Activated CD8-positive, alpha-beta T cell treated with anti-CD3 and anti-CD28 coated beads, Interleukin-2, amount 10 ng/mL, durations not matched to agents 7 days and 5 days (primary cell): ENCODE measurements around the gene RAB3IP. TPM values are rescaled to one million over a fixed set of nuclear protein-coding genes. Genes with fewer than 3 reads are reported as not detected.

Experiments used
- ATAC-seq: fragments of 150-1000 bp; cut with Tn5 transposase; one replicate; pipeline ENCODE4 v1.10.0; 2021; ENCODE audit warnings: moderate library complexity
- CTCF ChIA-PET: fragments of 350-600 bp; sonication (Branson Sonifier 250); formaldehyde crosslinking; loops from one replicate; lab custom pipeline; 2021; ENCODE audit warnings: antibody characterized with exemption; lab: Charles Lee
- POLR2A ChIA-PET: fragments of 350-600 bp; sonication (Branson Sonifier 250); formaldehyde crosslinking; loops from one replicate; lab custom pipeline; 2021; ENCODE audit warnings: antibody characterized with exemption; lab: Charles Lee
- DNase-seq: peaks from one replicate; pipeline ENCODE4 v3.0.0-alpha.2; 2020
- H3K27ac Mint-ChIP-seq: one replicate; pipeline ENCODE4 v1.8.0; 2021; ENCODE audit warnings: mild to moderate bottlenecking, mixed read lengths
- H3K27me3 Mint-ChIP-seq: one replicate; pipeline ENCODE4 v1.8.0; 2021; ENCODE audit warnings: low read depth, mixed read lengths
- H3K36me3 Mint-ChIP-seq: one replicate; pipeline ENCODE4 v1.8.0; 2021; ENCODE audit warnings: low read depth, mixed read lengths
- H3K4me1 Mint-ChIP-seq: one replicate; pipeline ENCODE4 v1.8.0; 2021; ENCODE audit warnings: low read depth, mixed read lengths
- H3K4me3 Mint-ChIP-seq: one replicate; pipeline ENCODE4 v1.8.0; 2021; ENCODE audit warnings: mild to moderate bottlenecking, mixed read lengths
- H3K9me3 Mint-ChIP-seq: one replicate; pipeline ENCODE4 v1.8.0; 2022; ENCODE audit warnings: mixed read lengths; ENCODE audit not compliant: insufficient read depth
- total RNA-seq, 2 experiments: library from RNA; stranded (reverse); gene quantifications; one replicate each; pipeline ENCODE4 v1.2.3, GENCODE V29; 2021

Gene RAB3IP
- total RNA-seq, 2 experiments from 2014 or later, result 26.2 to 27.7 TPM

DNA sequence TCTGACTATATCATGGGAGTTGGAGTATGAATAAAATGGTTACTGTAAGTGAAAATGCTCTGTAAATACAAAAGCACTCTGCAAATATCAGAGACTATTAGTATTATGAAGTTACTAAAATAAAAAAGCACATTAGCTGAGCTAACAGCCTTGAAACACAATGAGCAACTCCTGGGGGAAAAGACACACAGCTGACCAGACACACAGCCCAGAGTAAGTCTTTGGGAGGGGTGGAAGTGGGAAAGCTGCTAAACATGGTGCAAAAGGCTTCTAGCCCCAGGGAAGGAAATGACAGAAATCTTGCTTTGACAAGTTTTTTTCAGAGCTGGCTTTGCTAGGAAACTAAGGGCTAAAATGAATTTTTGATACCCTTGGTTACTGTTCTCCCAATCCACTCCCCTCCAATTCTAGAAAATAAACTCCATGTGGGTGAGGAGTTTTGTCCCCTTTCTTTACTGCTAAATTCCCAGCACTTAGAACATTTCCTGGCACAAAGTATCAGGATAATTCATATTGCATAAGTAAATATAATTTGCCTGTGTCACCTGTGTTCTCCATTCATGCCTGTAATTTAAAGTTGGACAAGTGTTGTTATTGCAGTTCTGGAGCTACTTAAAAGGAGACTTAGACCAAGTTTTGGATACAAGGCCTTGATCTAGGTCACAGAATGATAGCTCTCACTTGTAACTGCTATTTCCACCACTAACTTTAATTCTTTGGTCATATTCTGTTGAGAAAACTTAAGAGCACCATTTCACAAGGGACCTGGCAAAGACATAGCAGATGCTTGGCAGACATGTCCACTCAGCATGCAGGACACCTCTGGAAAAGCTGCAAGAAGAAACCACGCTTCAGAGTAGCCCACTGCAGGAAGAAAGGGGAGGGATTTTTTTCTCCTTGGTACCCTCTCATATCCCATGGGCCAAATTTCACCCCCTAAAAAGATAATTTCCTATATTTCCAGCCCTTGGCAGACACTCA lies 19.0 kb upstream of the RAB3IP start:
- H3K27ac Mint-ChIP-seq, result no peak overlapping the region
- peaks cover 26% of the 10 kb centered on the region for H3K27me3 Mint-ChIP-seq
- DNase-seq, result no peak
- H3K36me3 Mint-ChIP-seq, result no peaks in the 10 kb centered on the region
- CTCF ChIA-PET, result no interaction called here
- no peak for ATAC-seq
- H3K4me3 Mint-ChIP-seq, result no peak overlapping the region
- no peaks in the 10 kb centered on the region for H3K9me3 Mint-ChIP-seq
- H3K4me1 Mint-ChIP-seq, result no peaks in the 10 kb centered on the region
- POLR2A ChIA-PET, result no interaction called here

GRCh38 chr12:69720750-69721149 lies 17.9 kb upstream of the RAB3IP start:
- no peaks in the 10 kb centered on the region for H3K36me3 Mint-ChIP-seq
- CTCF ChIA-PET, result no interaction called here

GRCh38 chr12:69726922-69727321 lies 11.7 kb upstream of the RAB3IP start:
- Mint-ChIP-seq H3K27ac (no peak overlapping the region), H3K9me3 (no peaks in the 10 kb centered on the region), H3K4me3 (no peak overlapping the region), H3K4me1 (no peaks in the 10 kb centered on the region), H3K36me3 (no peaks in the 10 kb centered on the region), H3K27me3 (peaks cover 23% of the 10 kb centered on the region)
- no peak for ATAC-seq
- DNase-seq, result no peak
- ChIA-PET POLR2A (no interaction called here), CTCF (no interaction called here)

More at GRCh38 chr12:69720750-69721149, 17.9 kb upstream of the RAB3IP start:
- Mint-ChIP-seq H3K27me3 (peaks cover 23% of the 10 kb centered on the region), H3K9me3 (no peaks in the 10 kb centered on the region), H3K27ac (no peak overlapping the region), H3K4me1 (no peaks in the 10 kb centered on the region), H3K4me3 (no peak overlapping the region)
- DNase-seq (no peak), ATAC-seq (no peak)
- POLR2A ChIA-PET, result no interaction called here

DNA sequence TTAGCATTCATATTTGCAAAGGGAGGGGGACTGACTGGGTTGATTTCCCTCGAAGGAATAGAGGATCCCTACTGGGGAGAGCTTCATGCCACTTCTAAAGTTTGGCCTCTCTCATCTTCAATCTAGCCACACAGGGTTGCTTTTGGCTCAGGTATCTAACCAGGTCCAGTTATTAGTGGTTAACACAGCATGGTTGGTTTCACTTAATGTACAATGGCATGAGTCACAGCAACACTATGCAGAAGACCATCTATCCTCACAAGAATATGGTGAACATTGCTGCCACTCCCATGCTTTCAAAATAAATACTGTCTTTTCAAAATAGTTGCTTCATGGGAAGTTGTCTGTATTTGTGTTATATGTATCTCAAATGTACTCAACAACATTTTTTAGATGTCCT lies 6.6 kb upstream of the RAB3IP start:
- ATAC-seq (no peak), DNase-seq (no peak)
- Mint-ChIP-seq H3K4me3 (no peak overlapping the region), H3K4me1 (no peaks in the 10 kb centered on the region), H3K27ac (no peak overlapping the region), H3K9me3 (no peaks in the 10 kb centered on the region), H3K36me3 (no peaks in the 10 kb centered on the region), H3K27me3 (peaks cover 37% of the 10 kb centered on the region)
- POLR2A ChIA-PET, result no interaction called here
- CTCF ChIA-PET, result no interaction called here

DNA sequence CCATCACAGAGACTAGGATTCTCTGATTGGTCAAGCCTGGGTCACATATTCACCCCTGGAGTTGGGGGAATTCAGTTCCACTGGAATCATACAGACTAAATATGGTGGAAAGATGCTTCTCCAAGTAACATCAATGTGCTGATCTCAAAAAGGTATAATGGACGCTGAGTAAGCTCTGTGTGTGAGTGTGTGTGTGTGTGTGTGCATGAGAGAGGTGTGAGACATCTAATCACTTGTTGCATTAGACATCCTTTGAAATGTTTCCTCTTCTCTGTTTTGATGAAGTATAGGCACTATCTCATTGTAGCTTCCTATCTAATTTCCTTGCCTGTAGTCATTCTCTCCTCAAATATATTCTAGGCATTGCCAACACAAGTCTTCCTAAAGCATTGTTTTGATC lies 5.0 kb upstream of the RAB3IP start:
- H3K4me3 Mint-ChIP-seq, result no peak overlapping the region
- H3K4me1 Mint-ChIP-seq, result peaks cover 4% of the 10 kb centered on the region
- H3K27me3 Mint-ChIP-seq, result peaks cover 38% of the 10 kb centered on the region
- no peak overlapping the region for H3K27ac Mint-ChIP-seq
- CTCF ChIA-PET, result interaction anchor here (0.7 kb wide), 1 partner anchor 9 kb away, joined by 3 read pairs; no protein-coding TSS in a partner anchor
- no peaks in the 10 kb centered on the region for H3K36me3 Mint-ChIP-seq
- ATAC-seq, result no peak
- DNase-seq, result no peak
- POLR2A ChIA-PET, result no interaction called here
- H3K9me3 Mint-ChIP-seq, result no peaks in the 10 kb centered on the region

GRCh38 chr12:69739287-69740191 lies 879 bp downstream of the RAB3IP start:
- peak overlapping the region; percentile 83 for H3K4me3 Mint-ChIP-seq
- ATAC-seq (peak; percentile 46), DNase-seq (peak; percentile 74)
- H3K9me3 Mint-ChIP-seq, result no peaks in the 10 kb centered on the region
- ChIA-PET POLR2A (interaction anchor here (0.7 to 1.1 kb wide), 2 partner anchors 47 to 504 kb away, joined by 3 read pairs; no protein-coding TSS in a partner anchor), CTCF (interaction anchor here (0.9 to 1.8 kb wide), 3 partner anchors 40 to 269 kb away, joined by 3 to 4 read pairs (median 3); partner anchors contain the start of gene FRS2)
- H3K27me3 Mint-ChIP-seq, result peaks cover 18% of the 10 kb centered on the region
- peak overlapping the region; percentile 75 for H3K27ac Mint-ChIP-seq
- no peaks in the 10 kb centered on the region for H3K36me3 Mint-ChIP-seq
- H3K4me1 Mint-ChIP-seq, result peaks cover 17% of the 10 kb centered on the region

DNA sequence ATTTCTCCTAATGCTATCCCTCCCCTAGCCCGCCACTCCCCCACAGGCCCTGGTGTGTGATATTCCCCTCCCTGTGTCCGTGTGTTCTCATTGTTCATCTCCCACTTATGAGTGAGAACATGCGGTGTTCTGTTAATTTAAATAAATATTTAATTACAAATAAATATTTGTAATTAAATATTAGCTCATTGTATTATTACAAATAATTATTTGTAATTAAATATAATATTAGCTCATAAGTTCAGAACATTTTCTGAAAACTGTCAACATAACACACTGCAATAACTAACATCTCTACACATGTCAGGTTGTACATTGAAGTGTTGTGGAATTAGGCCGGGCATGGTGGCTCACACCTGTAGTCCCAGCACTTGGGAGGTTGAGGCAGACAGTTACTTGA lies 5.4 kb downstream of the RAB3IP start:
- Mint-ChIP-seq H3K4me3 (no peak overlapping the region), H3K27me3 (no peaks in the 10 kb centered on the region), H3K27ac (no peak overlapping the region), H3K36me3 (no peaks in the 10 kb centered on the region), H3K9me3 (no peaks in the 10 kb centered on the region), H3K4me1 (peaks cover 13% of the 10 kb centered on the region)
- ATAC-seq (no peak), DNase-seq (no peak)
- ChIA-PET CTCF (no interaction called here), POLR2A (no interaction called here)

DNA sequence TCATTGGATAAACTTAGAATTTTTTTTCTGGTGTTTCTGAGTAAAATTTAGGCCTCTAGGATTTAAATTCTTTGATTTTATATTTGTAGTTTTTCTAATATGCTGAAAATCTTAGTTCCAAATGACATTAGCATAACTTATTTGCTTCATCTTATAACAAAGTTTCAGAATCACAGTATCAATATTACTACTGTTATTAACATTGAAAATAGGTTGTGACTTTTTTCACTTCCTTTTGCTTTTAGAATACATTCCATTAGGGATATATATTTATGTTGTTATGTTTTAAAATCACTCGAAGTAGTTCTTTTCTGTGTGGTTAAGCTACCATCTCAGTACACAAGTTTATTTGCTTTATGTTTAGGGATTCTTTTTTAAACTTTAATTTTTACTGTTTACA lies 12.8 kb downstream of the RAB3IP start:
- Mint-ChIP-seq H3K4me3 (no peak overlapping the region), H3K4me1 (no peaks in the 10 kb centered on the region), H3K27ac (no peak overlapping the region), H3K9me3 (no peaks in the 10 kb centered on the region), H3K27me3 (no peaks in the 10 kb centered on the region), H3K36me3 (peaks cover 13% of the 10 kb centered on the region)
- ChIA-PET POLR2A (interaction anchor here (1.1 kb wide), 1 partner anchor 491 kb away, joined by 3 read pairs; no protein-coding TSS in a partner anchor), CTCF (no interaction called here)
- no peak for DNase-seq
- no peak for ATAC-seq

- DNase-seq (no peak), ATAC-seq (no peak)
- H3K4me3 Mint-ChIP-seq, result no peak overlapping the region
- CTCF ChIA-PET, result no interaction called here
- H3K27me3 Mint-ChIP-seq, result no peaks in the 10 kb centered on the region
- H3K4me1 Mint-ChIP-seq, result peaks cover 10% of the 10 kb centered on the region
- H3K9me3 Mint-ChIP-seq, result peaks cover 16% of the 10 kb centered on the region
- H3K36me3 Mint-ChIP-seq, result peaks cover 40% of the 10 kb centered on the region
- no peak overlapping the region for H3K27ac Mint-ChIP-seq
- POLR2A ChIA-PET, result no interaction called here
These were observed 16.6 kb downstream of the RAB3IP start for GRCh38 chr12:69755302-69755701.

DNA sequence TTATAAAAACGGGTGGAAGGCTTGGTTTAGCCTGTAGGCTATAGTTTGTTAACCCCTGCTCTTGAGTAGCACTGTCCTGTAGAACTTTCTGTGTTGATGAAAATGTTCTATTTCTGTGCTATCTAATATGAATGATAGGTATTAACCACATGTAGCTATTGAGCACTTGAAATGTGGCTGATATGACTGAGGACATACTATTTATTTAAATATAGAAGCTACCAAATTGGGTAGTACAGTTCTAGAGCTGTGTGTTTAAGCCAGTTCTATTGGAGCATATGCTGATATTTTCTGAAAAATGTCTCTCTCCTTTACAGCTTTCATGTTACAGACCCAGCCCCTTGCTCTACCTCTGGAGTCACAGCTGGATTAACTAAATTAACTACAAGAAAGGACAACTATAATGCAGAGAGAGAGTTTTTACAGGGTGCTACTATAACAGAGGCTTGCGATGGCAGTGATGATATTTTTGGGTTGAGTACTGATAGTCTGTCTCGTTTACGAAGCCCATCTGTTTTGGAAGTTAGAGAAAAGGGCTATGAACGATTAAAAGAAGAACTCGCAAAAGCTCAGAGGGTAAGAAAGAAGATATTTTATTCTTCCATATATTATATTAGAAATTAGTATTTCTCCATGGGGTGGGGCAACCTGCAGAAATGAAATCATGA lies 17.6 kb downstream of the RAB3IP start:
- H3K9me3 Mint-ChIP-seq, result peaks cover 22% of the 10 kb centered on the region
- no peaks in the 10 kb centered on the region for H3K27me3 Mint-ChIP-seq
- H3K27ac Mint-ChIP-seq, result no peak overlapping the region
- no peak overlapping the region for H3K4me3 Mint-ChIP-seq
- ATAC-seq (no peak), DNase-seq (no peak)
- CTCF ChIA-PET, result interaction anchor here (0.6 kb wide), 1 partner anchor 18 kb away, joined by 3 read pairs; the partner anchor contains the start of gene RAB3IP
- H3K4me1 Mint-ChIP-seq, result peaks cover 10% of the 10 kb centered on the region
- POLR2A ChIA-PET, result no interaction called here
- peaks cover 46% of the 10 kb centered on the region for H3K36me3 Mint-ChIP-seq

- peaks cover 23% of the 10 kb centered on the region for H3K9me3 Mint-ChIP-seq
- H3K27ac Mint-ChIP-seq, result no peak overlapping the region
- H3K36me3 Mint-ChIP-seq, result peaks cover 59% of the 10 kb centered on the region
- no peak for DNase-seq
- CTCF ChIA-PET, result no interaction called here
- H3K4me3 Mint-ChIP-seq, result no peak overlapping the region
- H3K4me1 Mint-ChIP-seq, result peaks cover 10% of the 10 kb centered on the region
- H3K27me3 Mint-ChIP-seq, result no peaks in the 10 kb centered on the region
- POLR2A ChIA-PET, result no interaction called here
- ATAC-seq, result no peak
These were observed 19.4 kb downstream of the RAB3IP start for GRCh38 chr12:69758105-69758504.
